Sigmoid colon (tissue), 4 donors: ENCODE measurements around the gene PDE9A.

Experiments
- POLR2AphosphoS5 ChIP-seq, 4 donors: sonication (generic); formaldehyde crosslinking; IDR thresholded peaks; one replicate each; pipeline ENCODE4 v1.6.1; 2017; ENCODE audit warnings: antibody characterized with exemption in 4 of 4
- TF ChIP-seq, protein P1 (sequence below), 4 experiments: fragments of 450-650 bp in 3 of 4; fragments of 200-600 bp in 1 of 4; IDR thresholded peaks; one replicate each; pipeline ENCODE4 v1.5.1; 2016 to 2019; ENCODE audit warnings: antibody characterized with exemption in 4 of 4, mild to moderate bottlenecking in 3 of 4, moderate library complexity in 2 of 4

DNA sequence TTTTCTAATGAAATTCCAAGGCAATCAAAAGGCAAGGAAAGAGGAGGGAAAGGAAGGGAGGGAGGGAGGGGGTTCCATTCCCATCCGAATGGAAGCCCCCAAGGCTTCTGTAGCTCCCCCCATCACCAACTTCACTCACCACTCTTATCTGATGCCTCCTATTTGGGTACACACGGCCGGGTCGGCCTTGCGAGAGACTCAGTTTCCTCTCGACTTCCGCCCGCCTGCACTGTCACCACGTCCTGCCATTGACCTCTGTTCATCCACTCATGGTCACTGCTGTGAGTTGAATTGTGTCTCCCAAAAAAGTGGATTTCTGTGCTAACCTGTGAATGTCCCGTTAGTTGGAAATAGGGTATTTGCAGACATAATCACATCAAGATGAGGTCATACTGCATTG, 11.2 kb downstream of the PDE9A start:
- TF ChIP-seq, protein P1, sequence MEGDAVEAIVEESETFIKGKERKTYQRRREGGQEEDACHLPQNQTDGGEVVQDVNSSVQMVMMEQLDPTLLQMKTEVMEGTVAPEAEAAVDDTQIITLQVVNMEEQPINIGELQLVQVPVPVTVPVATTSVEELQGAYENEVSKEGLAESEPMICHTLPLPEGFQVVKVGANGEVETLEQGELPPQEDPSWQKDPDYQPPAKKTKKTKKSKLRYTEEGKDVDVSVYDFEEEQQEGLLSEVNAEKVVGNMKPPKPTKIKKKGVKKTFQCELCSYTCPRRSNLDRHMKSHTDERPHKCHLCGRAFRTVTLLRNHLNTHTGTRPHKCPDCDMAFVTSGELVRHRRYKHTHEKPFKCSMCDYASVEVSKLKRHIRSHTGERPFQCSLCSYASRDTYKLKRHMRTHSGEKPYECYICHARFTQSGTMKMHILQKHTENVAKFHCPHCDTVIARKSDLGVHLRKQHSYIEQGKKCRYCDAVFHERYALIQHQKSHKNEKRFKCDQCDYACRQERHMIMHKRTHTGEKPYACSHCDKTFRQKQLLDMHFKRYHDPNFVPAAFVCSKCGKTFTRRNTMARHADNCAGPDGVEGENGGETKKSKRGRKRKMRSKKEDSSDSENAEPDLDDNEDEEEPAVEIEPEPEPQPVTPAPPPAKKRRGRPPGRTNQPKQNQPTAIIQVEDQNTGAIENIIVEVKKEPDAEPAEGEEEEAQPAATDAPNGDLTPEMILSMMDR (IDR thresholded peaks at IDR 0.05): no peak
- no peak for TF ChIP-seq POLR2AphosphoS5 (IDR thresholded peaks at IDR 0.05)
